T47D (cell line): Measurements from ENCODE around the gene CDC42EP2.

Source experiments
- DNase-seq, 2 experiments: peaks; one replicate each; pipeline versions ENCODE4 v3.0.0 to v3.0.0-alpha.2; 2011 to 2012; ENCODE audit warnings: low read depth in 1 of 2, low spot score in 1 of 2
- JUND ChIP-seq: IDR thresholded peaks from 2 replicates; pipeline ENCODE4 v1.6.1; 2012; ENCODE audit warnings: low read depth
- in situ Hi-C: cut with HindIII; loops from 2 replicates; pipeline ENCODE4 v1.10.0; 2016; ENCODE audit warnings: low sequenced_read_pairs, low pct_unique_long_range_greater_than_20kb

The CDC42EP2 gene

GRCh38 chr11:65288706-65289536 is 25.7 kb upstream of the CDC42EP2 start:
- in situ Hi-C loops: no loop called here
- DNase-seq: no peak
- TF ChIP-seq JUND: no peak

- in situ Hi-C loops: no loop called here
These were observed 24.1 kb upstream of the CDC42EP2 start for GRCh38 chr11:65290448-65291165.

GRCh38 chr11:65291613-65292012 is 23.1 kb upstream of the CDC42EP2 start:
- in situ Hi-C loops: no loop called here
- TF ChIP-seq JUND: no peak
- DNase-seq: no peak

More at GRCh38 chr11:65290448-65291165, 24.1 kb upstream of the CDC42EP2 start:
- DNase-seq: no peak
- no peak for TF ChIP-seq JUND

DNA sequence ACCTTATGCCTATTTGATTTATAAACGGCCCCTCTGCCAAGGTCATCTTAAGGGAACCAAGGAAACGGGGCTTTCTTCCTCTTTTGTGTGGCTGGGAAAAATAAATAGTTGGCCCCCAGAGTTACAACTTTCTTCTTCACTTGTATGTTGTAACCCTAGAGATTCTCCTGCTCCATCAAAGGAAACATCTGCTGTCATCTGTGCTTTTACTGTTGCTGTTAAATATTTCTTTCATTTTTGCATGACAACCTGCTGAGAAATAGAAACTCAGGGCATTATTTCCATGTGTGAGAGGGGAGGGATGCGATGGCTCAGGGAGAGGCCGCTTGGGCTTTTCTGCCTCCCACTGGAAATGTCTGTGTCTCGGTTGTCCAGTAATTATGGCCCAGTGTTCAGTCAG is 21.8 kb upstream of the CDC42EP2 start:
- DNase-seq: no peak
- TF ChIP-seq JUND: no peak
- in situ Hi-C loops: no loop called here

- no peak for DNase-seq
- TF ChIP-seq JUND: no peak
- in situ Hi-C loops: no loop called here
These were observed 20.7 kb upstream of the CDC42EP2 start for GRCh38 chr11:65293909-65294381.

DNA sequence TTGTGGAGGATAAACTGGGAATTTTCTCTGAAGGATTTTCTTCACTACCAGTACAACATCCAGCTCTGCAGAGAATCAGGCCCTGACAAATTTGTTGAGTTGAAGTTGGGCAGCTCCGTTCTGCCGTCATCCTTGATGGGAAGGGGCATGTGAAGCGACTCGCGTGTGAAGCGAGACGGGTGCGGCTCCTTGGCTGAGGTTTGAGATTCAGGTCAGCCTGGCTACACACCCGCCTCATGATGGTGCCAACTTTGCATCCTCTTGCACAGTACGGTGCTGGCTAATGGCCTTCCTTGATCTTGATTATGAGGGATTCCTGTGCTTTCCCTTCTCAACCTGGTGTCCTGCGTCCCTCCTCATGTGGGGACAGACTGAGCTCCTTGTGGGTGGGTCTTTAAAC is 19.7 kb upstream of the CDC42EP2 start:
- TF ChIP-seq JUND: no peak
- in situ Hi-C loops: no loop called here
- DNase-seq: no peak

- no peak for DNase-seq
- in situ Hi-C loops: no loop called here
- no peak for TF ChIP-seq JUND
These were observed 18.9 kb upstream of the CDC42EP2 start for GRCh38 chr11:65295571-65296341.

- in situ Hi-C loops: no loop called here
- no peak for DNase-seq
- TF ChIP-seq JUND: no peak
These were observed 17.5 kb upstream of the CDC42EP2 start for GRCh38 chr11:65297026-65297672.

- TF ChIP-seq JUND: no peak
- in situ Hi-C loops: no loop called here
- DNase-seq: no peak
These were observed 16.5 kb upstream of the CDC42EP2 start for GRCh38 chr11:65298131-65298535.

GRCh38 chr11:65298655-65299179 is 15.9 kb upstream of the CDC42EP2 start:
- in situ Hi-C loops: no loop called here
- no peak for DNase-seq
- TF ChIP-seq JUND: no peak

- DNase-seq: no peak
- no peak for TF ChIP-seq JUND
- in situ Hi-C loops: no loop called here
These were observed 13.9 kb upstream of the CDC42EP2 start for GRCh38 chr11:65300621-65301275.
